H9 (cell line): ENCODE measurements around the gene FAM136A. TPM values are rescaled to one million over a fixed set of nuclear protein-coding genes. Genes with fewer than 3 reads are reported as not detected.

ENCODE experiments used
- DNase-seq: peaks from one replicate; pipeline ENCODE4 v3.0.0-alpha.2; 2017
- H2AFZ ChIP-seq: one replicate; pipeline ENCODE4 v1.6.1; 2013; ENCODE audit warnings: mild to moderate bottlenecking, low read length, control low read depth, moderate library complexity
- H2AK5ac ChIP-seq: 2 replicates; pipeline ENCODE4 v1.6.1; 2013; ENCODE audit warnings: low read length, control low read depth, mixed read lengths; ENCODE audit not compliant: insufficient read length
- H2BK120ac ChIP-seq: one replicate; pipeline ENCODE4 v1.6.1; 2013; ENCODE audit warnings: low read depth, mild to moderate bottlenecking, low read length, control low read depth, inconsistent platforms; ENCODE audit not compliant: poor library complexity, severe bottlenecking
- H2BK12ac ChIP-seq: 2 replicates; pipeline ENCODE4 v1.6.1; 2013; ENCODE audit warnings: low read length, control low read depth, mixed read lengths, low read depth; ENCODE audit not compliant: insufficient read length
- H2BK15ac ChIP-seq: 2 replicates; pipeline ENCODE4 v1.6.1; 2013; ENCODE audit warnings: low read depth, low read length, control low read depth
- H2BK20ac ChIP-seq: one replicate; pipeline ENCODE4 v1.6.1; 2013; ENCODE audit warnings: low read depth, mild to moderate bottlenecking, low read length, control low read depth, inconsistent platforms; ENCODE audit not compliant: poor library complexity, severe bottlenecking
- H2BK5ac ChIP-seq: 2 replicates; pipeline ENCODE4 v1.6.1; 2013; ENCODE audit warnings: low read length, control low read depth, mixed read lengths; ENCODE audit not compliant: insufficient read length
- H3K14ac ChIP-seq: 2 replicates; pipeline ENCODE4 v1.6.1; 2013; ENCODE audit warnings: low read length, control low read depth; ENCODE audit not compliant: insufficient read depth
- H3K18ac ChIP-seq: 2 replicates; pipeline ENCODE4 v1.6.1; 2013; ENCODE audit warnings: low read depth, mild to moderate bottlenecking, mixed read lengths, low read length, control low read depth; ENCODE audit not compliant: insufficient read length
- H3K23ac ChIP-seq: 2 replicates; pipeline ENCODE4 v1.6.1; 2013; ENCODE audit warnings: low read length, control low read depth, mixed read lengths, low read depth; ENCODE audit not compliant: insufficient read length
- H3K23me2 ChIP-seq: 2 replicates; pipeline ENCODE4 v1.6.1; 2013; ENCODE audit warnings: low read depth, mild to moderate bottlenecking, mixed read lengths, low read length, control low read depth; ENCODE audit not compliant: insufficient read length, poor library complexity, severe bottlenecking
- H3K27ac ChIP-seq: 2 replicates; pipeline ENCODE4 v1.5.1; 2013; ENCODE audit warnings: low read length, control low read depth, mixed read lengths, low read depth; ENCODE audit not compliant: insufficient read length
- H3K27me3 ChIP-seq: 2 replicates; pipeline ENCODE4 v1.6.1; 2013; ENCODE audit warnings: low read length, control low read depth, inconsistent platforms; ENCODE audit not compliant: insufficient read depth
- H3K4ac ChIP-seq: 2 replicates; pipeline ENCODE4 v1.6.1; 2013; ENCODE audit warnings: low read depth, mild to moderate bottlenecking, control low read depth, inconsistent platforms, low read length, moderate library complexity
- H3K4me1 ChIP-seq: 2 replicates; pipeline ENCODE4 v1.6.1; 2013; ENCODE audit warnings: low read length, control low read depth, inconsistent platforms; ENCODE audit not compliant: insufficient read depth
- H3K4me2 ChIP-seq: 2 replicates; pipeline ENCODE4 v1.6.1; 2013; ENCODE audit warnings: low read length, control low read depth, mixed read lengths; ENCODE audit not compliant: insufficient read length, insufficient read depth
- H3K56ac ChIP-seq: 2 replicates; pipeline ENCODE4 v1.6.1; 2013; ENCODE audit warnings: low read depth, mild to moderate bottlenecking, mixed read lengths, low read length, control low read depth; ENCODE audit not compliant: insufficient read length
- H3K79me1 ChIP-seq: 2 replicates; pipeline ENCODE4 v1.6.1; 2013; ENCODE audit warnings: low read depth, mild to moderate bottlenecking, moderate library complexity, low read length, control low read depth, inconsistent platforms; ENCODE audit not compliant: insufficient read depth, poor library complexity, severe bottlenecking
- H3K79me2 ChIP-seq: 2 replicates; pipeline ENCODE4 v1.6.1; 2013; ENCODE audit warnings: low read length, control low read depth, inconsistent platforms; ENCODE audit not compliant: insufficient read depth
- H3K9ac ChIP-seq: 2 replicates; pipeline ENCODE4 v1.6.1; 2013; ENCODE audit warnings: low read length, control low read depth, mixed read lengths; ENCODE audit not compliant: insufficient read length; ENCODE audit errors: extremely low read depth
- H3K9me3 ChIP-seq: one replicate; pipeline ENCODE4 v1.6.1; 2013; ENCODE audit warnings: low read depth, low read length, inconsistent platforms; ENCODE audit not compliant: control insufficient read depth
- H3T11ph ChIP-seq: one replicate; pipeline ENCODE4 v1.6.1; 2013; ENCODE audit warnings: mild to moderate bottlenecking, low read length, control low read depth, inconsistent platforms
- H4K20me1 ChIP-seq: one replicate; pipeline ENCODE4 v1.6.1; 2013; ENCODE audit not compliant: control insufficient read depth, insufficient read length, insufficient read depth
- H4K5ac ChIP-seq: 2 replicates; pipeline ENCODE4 v1.6.1; 2013; ENCODE audit warnings: low read depth, mild to moderate bottlenecking, mixed read lengths, low read length, control low read depth; ENCODE audit not compliant: insufficient read length
- H4K8ac ChIP-seq: replicated peaks from 2 replicates; pipeline ENCODE4 v1.6.1; 2013; ENCODE audit warnings: low read length, control low read depth, mixed read lengths, low read depth; ENCODE audit not compliant: insufficient read length
- H4K91ac ChIP-seq: 2 replicates; pipeline ENCODE4 v1.6.1; 2013; ENCODE audit warnings: low read depth, mild to moderate bottlenecking, moderate library complexity, mixed read lengths, low read length, control low read depth; ENCODE audit not compliant: insufficient read length
- H3K27ac Mint-ChIP-seq, 3 experiments: 2 replicates in 2 of 3; 3 replicates in 1 of 3; pipeline ENCODE4 v1.8.0; 2020 to 2021; ENCODE audit warnings: mixed read lengths in 3 of 3, mild to moderate bottlenecking in 1 of 3, moderate library complexity in 1 of 3
- H3K27me3 Mint-ChIP-seq: 2 replicates; pipeline ENCODE4 v1.8.0; 2021; ENCODE audit warnings: low read depth, mild to moderate bottlenecking, moderate library complexity, mixed read lengths
- H3K36me3 Mint-ChIP-seq, 3 experiments: 2 replicates in 2 of 3; 3 replicates in 1 of 3; pipeline ENCODE4 v1.8.0; 2020 to 2021; ENCODE audit warnings: low read depth in 3 of 3, mixed read lengths in 3 of 3; ENCODE audit not compliant: insufficient read depth in 1 of 3
- H3K4me1 Mint-ChIP-seq, 2 experiments: 2 replicates each; pipeline ENCODE4 v1.8.0; 2020; ENCODE audit warnings: mixed read lengths in 2 of 2
- H3K4me3 Mint-ChIP-seq, 2 experiments: 2 replicates in 1 of 2; 3 replicates in 1 of 2; pipeline ENCODE4 v1.8.0; 2020 to 2021; ENCODE audit warnings: mild to moderate bottlenecking in 2 of 2, mixed read lengths in 2 of 2, moderate library complexity in 1 of 2
- H3K9me3 Mint-ChIP-seq, 2 experiments: 2 replicates in 1 of 2; 3 replicates in 1 of 2; pipeline ENCODE4 v1.8.0; 2020; ENCODE audit warnings: mild to moderate bottlenecking in 2 of 2, mixed read lengths in 2 of 2, moderate library complexity in 1 of 2
- CTCF ChIP-seq: fragments of 200-600 bp; sonication (generic); conservative IDR thresholded peaks from 3 replicates; pipeline ENCODE4 v1.8.0; 2021; ENCODE audit warnings: antibody characterized with exemption, mild to moderate bottlenecking
- WGBS: extraction: QIAGEN DNeasy Blood & Tissue Kit; methylation state at CpG from one replicate; pipeline ENCODE4 v1.1.7; 2013; ENCODE audit warnings: missing lambda C conversion rate, low lambda C conversion rate, mixed read lengths; ENCODE audit not compliant: insufficient read length; ENCODE audit errors: extremely low coverage; 5-methylcytosine and 5-hydroxymethylcytosine counted together
- total RNA-seq: library from RNA; stranded (reverse); gene quantifications from 2 replicates; pipeline ENCODE4 v1.2.1, GENCODE V29; 2021

FAM136A gene
- total RNA-seq, 1 experiment from 2014 or later = 118 TPM

GRCh38 chr2:70250434-70250833 is 51.4 kb downstream of the FAM136A start:
- Histone ChIP-seq H3K27ac (no peak overlapping the region), H2BK12ac (no peak overlapping the region), H3K56ac (no peak overlapping the region), H2AK5ac (no peak overlapping the region), H3K14ac (no peak overlapping the region), H3K23me2 (no peaks in the 10 kb centered on the region), H3K79me1 (no peaks in the 10 kb centered on the region), H3K4me2 (no peak overlapping the region), H3K23ac (no peak overlapping the region), H2BK15ac (no peak overlapping the region), H3K4ac (no peak overlapping the region), H3K18ac (no peak overlapping the region), H3K9me3 (no peaks in the 10 kb centered on the region), H3K27me3 (no peaks in the 10 kb centered on the region), H2BK5ac (no peak overlapping the region), H2BK120ac (no peak overlapping the region), H3K9ac (no peak overlapping the region), H2AFZ (no peak overlapping the region), H4K20me1 (no peaks in the 10 kb centered on the region), H2BK20ac (no peak overlapping the region), H4K5ac (no peak overlapping the region), H3T11ph (no peak overlapping the region), H3K79me2 (peaks cover 22% of the 10 kb centered on the region; the same call in 1 of the 2 replicates), H4K8ac (no peak overlapping the region), H4K91ac (no peak overlapping the region), H3K4me1 (no peaks in the 10 kb centered on the region)
- Mint-ChIP-seq H3K36me3 (peaks cover 5 to 18% (median 9%) of the 10 kb centered on the region in 3 experiments; a peak in 6 of 7 replicates), H3K27ac (no peak overlapping the region), H3K4me3 (no peak overlapping the region), H3K9me3 (peaks cover 3 to 8% of the 10 kb centered on the region in 2 experiments; a peak in 4 of 5 replicates), H3K27me3 (peaks cover 3% of the 10 kb centered on the region; the same call in 1 of the 2 replicates), H3K4me1 (peaks cover 10% of the 10 kb centered on the region in 2 experiments; a peak in 3 of 4 replicates)
- WGBS = no CpG with 5 or more reads among the region's 16 CpGs
- no peak for TF ChIP-seq CTCF
- no peak for DNase-seq
